A549 (cell line): ENCODE measurements around the gene BANF2.

Experiments
- CEBPB ChIP-seq, 2 experiments: fragments of >200 bp in 1 of 2; sonication (Bioruptor Twin) in 1 of 2; formaldehyde crosslinking in 1 of 2; IDR thresholded peaks; 2 replicates each; pipeline ENCODE4 v1.6.1; 2012 to 2016
- EP300 ChIP-seq, 2 experiments: fragments of >200 bp; sonication (Bioruptor Twin); formaldehyde crosslinking; IDR thresholded peaks; 2 replicates in 1 of 2; 3 replicates in 1 of 2; pipeline ENCODE4 v1.6.1; 2016 to 2017
- KDM1A ChIP-seq: fragments of 200-600 bp; sonication (generic); IDR thresholded peaks from 2 replicates; pipeline ENCODE4 v1.6.1; 2016; ENCODE audit warnings: low read depth, mild to moderate bottlenecking
- MAZ ChIP-seq: fragments of 150-350 bp; IDR thresholded peaks from 2 replicates; pipeline ENCODE4 v1.6.1; 2014; ENCODE audit warnings: antibody characterized with exemption, low read depth, low read length, borderline replicate concordance
- POLR2A ChIP-seq: IDR thresholded peaks from 2 replicates; pipeline ENCODE4 v1.6.1; 2012; ENCODE audit warnings: mild to moderate bottlenecking, low read length
- RCOR1 ChIP-seq: fragments of 150-350 bp; IDR thresholded peaks from 2 replicates; pipeline ENCODE4 v1.6.1; 2014; ENCODE audit warnings: antibody characterized with exemption, low read length, low read depth
- RFX5 ChIP-seq: fragments of 450-650 bp; IDR thresholded peaks from 2 replicates; pipeline ENCODE4 v1.7.1; 2014; ENCODE audit warnings: antibody characterized with exemption, mild to moderate bottlenecking, moderate library complexity
- SMC3 ChIP-seq: fragments of >200 bp; sonication (Bioruptor Twin); formaldehyde crosslinking; IDR thresholded peaks from 3 replicates; pipeline ENCODE4 v1.6.1; 2018; ENCODE audit warnings: inconsistent platforms
- SREBF2 ChIP-seq: fragments of 450-650 bp; IDR thresholded peaks from 2 replicates; pipeline ENCODE4 v1.6.1; 2014; ENCODE audit warnings: mild to moderate bottlenecking, moderate library complexity
- TF ChIP-seq, protein P1 (sequence below): fragments of >200 bp; sonication (Bioruptor Twin); formaldehyde crosslinking; IDR thresholded peaks from 3 replicates; pipeline ENCODE4 v1.5.1; 2016
- TF ChIP-seq, protein P2 (sequence below): fragments of 200-600 bp; sonication (generic); IDR thresholded peaks from 2 replicates; pipeline ENCODE4 v1.6.1; 2016; ENCODE audit warnings: antibody characterized with exemption, mild to moderate bottlenecking, moderate library complexity
- TF ChIP-seq, protein P3 (sequence below): fragments of 450-650 bp; IDR thresholded peaks from 2 replicates; pipeline ENCODE4 v1.6.1; 2014; ENCODE audit warnings: antibody characterized with exemption

DNA sequence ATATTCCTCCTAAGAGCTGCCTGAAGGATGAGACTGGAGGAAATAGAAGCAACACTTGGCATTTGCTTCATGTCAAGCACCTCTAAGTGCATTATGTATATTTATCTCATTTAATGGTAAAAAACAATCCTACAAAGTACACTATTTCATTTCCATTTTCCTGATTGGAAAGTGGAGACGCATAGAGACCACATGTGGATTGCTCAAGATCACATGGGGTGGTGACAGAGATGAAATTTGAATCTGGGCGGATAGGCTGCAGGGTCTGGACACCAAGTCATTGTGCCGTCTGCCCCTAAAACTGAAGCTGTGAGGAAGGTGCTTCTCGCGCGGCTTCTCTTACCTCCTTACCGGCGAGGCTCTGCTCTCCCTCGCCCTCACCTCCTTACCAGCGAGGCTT is 30.3 kb downstream of the BANF2 start:
- TF ChIP-seq SMC3 (no peak), CEBPB (IDR thresholded peaks at IDR 0.05) (no peak), MAZ (no peak), EP300 (IDR thresholded peaks at IDR 0.05) (no peak), POLR2A (no peak), RFX5 (no peak), RCOR1 (no peak), KDM1A (no peak), SREBF2 (no peak)
- TF ChIP-seq, protein P1, sequence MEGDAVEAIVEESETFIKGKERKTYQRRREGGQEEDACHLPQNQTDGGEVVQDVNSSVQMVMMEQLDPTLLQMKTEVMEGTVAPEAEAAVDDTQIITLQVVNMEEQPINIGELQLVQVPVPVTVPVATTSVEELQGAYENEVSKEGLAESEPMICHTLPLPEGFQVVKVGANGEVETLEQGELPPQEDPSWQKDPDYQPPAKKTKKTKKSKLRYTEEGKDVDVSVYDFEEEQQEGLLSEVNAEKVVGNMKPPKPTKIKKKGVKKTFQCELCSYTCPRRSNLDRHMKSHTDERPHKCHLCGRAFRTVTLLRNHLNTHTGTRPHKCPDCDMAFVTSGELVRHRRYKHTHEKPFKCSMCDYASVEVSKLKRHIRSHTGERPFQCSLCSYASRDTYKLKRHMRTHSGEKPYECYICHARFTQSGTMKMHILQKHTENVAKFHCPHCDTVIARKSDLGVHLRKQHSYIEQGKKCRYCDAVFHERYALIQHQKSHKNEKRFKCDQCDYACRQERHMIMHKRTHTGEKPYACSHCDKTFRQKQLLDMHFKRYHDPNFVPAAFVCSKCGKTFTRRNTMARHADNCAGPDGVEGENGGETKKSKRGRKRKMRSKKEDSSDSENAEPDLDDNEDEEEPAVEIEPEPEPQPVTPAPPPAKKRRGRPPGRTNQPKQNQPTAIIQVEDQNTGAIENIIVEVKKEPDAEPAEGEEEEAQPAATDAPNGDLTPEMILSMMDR, result no peak
- TF ChIP-seq, protein P2, sequence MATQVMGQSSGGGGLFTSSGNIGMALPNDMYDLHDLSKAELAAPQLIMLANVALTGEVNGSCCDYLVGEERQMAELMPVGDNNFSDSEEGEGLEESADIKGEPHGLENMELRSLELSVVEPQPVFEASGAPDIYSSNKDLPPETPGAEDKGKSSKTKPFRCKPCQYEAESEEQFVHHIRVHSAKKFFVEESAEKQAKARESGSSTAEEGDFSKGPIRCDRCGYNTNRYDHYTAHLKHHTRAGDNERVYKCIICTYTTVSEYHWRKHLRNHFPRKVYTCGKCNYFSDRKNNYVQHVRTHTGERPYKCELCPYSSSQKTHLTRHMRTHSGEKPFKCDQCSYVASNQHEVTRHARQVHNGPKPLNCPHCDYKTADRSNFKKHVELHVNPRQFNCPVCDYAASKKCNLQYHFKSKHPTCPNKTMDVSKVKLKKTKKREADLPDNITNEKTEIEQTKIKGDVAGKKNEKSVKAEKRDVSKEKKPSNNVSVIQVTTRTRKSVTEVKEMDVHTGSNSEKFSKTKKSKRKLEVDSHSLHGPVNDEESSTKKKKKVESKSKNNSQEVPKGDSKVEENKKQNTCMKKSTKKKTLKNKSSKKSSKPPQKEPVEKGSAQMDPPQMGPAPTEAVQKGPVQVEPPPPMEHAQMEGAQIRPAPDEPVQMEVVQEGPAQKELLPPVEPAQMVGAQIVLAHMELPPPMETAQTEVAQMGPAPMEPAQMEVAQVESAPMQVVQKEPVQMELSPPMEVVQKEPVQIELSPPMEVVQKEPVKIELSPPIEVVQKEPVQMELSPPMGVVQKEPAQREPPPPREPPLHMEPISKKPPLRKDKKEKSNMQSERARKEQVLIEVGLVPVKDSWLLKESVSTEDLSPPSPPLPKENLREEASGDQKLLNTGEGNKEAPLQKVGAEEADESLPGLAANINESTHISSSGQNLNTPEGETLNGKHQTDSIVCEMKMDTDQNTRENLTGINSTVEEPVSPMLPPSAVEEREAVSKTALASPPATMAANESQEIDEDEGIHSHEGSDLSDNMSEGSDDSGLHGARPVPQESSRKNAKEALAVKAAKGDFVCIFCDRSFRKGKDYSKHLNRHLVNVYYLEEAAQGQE, result no peak
- TF ChIP-seq, protein P3, sequence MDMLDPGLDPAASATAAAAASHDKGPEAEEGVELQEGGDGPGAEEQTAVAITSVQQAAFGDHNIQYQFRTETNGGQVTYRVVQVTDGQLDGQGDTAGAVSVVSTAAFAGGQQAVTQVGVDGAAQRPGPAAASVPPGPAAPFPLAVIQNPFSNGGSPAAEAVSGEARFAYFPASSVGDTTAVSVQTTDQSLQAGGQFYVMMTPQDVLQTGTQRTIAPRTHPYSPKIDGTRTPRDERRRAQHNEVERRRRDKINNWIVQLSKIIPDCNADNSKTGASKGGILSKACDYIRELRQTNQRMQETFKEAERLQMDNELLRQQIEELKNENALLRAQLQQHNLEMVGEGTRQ, result no peak
